EL (cell line): ENCODE measurements around the gene EDEM3.
A peak's percentile ranks its signal among the peaks of the same experiment; 100 is the strongest.
"Not testable (repeated sequence)": the region's sequence is repeated elsewhere in the genome, so short reads cannot be mapped to it uniquely, and the experiment has no call there.

Experiments
- DNase-seq: peaks from one replicate; pipeline ENCODE4 v3.0.0-alpha.2; 2016

The EDEM3 gene

GRCh38 chr1:184754476-184755225 lies at the start of gene EDEM3:
Gene EDEM3 (minus strand): TSS chr1:184754858. CDS start chr1:184754646, 212 bp downstream.
- peak; percentile 100 for DNase-seq

GRCh38 chr1:184804220-184804619 lies 49.6 kb upstream of the EDEM3 start:
- no peak for DNase-seq

GRCh38 chr1:184803180-184803492 lies 48.5 kb upstream of the EDEM3 start:
- peak; percentile 30 for DNase-seq

DNA sequence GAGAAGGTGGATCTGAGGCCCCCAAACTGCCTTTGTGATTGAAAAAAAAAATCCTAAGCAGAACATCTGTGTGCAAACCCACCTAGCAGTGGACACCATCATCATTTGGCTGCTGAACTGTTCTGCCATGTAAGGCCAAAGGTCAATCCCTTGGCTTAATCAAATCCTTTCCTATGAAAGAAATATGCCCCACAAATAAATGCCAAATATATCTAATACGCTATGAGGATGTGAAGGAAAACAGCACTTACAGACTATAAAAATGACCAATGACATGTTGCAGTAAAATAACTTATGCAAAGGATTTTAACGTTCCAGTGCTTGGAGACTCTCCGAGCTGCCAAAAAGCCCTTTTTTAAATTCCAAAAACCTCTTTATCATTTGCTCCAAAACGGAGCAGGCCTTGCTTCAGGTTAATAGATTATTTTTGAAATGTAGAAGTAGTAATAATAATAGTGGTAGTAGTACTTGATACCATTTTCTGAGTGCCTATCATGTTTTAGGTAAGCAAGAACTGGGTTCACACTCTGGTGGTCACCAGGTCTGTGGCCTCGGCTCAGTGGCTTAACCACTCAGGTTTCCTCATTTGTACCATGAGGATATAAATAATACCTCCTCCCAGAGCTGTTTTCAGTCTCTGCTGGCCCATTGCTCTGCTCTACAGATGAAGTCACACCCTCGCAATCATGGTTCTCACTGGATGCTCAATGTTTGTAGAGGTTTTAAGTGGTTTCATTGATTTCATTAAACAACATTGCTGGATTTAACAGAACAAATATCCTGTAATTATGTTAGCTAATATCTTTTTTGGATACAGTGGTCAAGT lies 47.9 kb upstream of the EDEM3 start:
- DNase-seq = no peak

- peak; percentile 77 for DNase-seq
Measured at GRCh38 chr1:184801503-184801902, 46.8 kb upstream of the EDEM3 start.

GRCh38 chr1:184800876-184801275 lies 46.2 kb upstream of the EDEM3 start:
- no peak for DNase-seq

DNA sequence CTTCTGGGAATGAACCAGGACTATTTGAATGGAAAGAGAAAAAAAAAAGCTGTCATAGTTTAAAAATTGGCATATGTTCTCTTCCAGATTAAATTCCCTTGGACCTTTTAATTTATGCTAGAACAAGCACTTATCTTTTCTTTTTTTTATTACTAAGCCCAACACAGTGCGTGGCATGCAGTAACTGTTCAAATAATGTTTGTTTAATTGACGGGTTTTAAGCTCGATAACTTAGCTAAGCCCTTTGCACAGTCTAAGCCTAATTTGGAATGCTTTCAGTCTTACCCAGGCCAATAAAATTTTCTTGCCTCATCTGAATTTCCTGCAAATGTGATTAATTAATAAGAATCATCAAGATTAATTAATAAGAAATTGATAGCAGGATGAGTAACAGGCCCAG lies 39.3 kb upstream of the EDEM3 start:
- DNase-seq = no peak

GRCh38 chr1:184792450-184792969 lies 37.9 kb upstream of the EDEM3 start:
- DNase-seq = peak; percentile 97

DNA sequence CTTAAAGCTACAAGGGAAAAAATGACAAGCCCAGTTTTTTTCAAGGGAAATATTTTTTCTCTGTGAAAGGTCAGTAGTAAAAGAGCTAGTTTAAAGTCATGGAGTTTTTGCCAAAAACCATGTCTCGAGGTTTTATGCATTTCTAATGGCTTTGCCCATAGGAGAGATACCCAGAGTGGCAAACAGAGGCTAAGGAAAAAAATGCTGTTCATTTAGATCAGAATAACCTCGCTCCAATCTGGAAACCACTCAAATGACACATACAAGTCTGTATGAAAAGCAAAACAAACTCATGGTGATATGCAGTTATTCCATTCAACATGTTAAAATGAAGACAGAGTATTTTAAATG lies 36.9 kb upstream of the EDEM3 start:
- DNase-seq = peak; percentile 29

DNA sequence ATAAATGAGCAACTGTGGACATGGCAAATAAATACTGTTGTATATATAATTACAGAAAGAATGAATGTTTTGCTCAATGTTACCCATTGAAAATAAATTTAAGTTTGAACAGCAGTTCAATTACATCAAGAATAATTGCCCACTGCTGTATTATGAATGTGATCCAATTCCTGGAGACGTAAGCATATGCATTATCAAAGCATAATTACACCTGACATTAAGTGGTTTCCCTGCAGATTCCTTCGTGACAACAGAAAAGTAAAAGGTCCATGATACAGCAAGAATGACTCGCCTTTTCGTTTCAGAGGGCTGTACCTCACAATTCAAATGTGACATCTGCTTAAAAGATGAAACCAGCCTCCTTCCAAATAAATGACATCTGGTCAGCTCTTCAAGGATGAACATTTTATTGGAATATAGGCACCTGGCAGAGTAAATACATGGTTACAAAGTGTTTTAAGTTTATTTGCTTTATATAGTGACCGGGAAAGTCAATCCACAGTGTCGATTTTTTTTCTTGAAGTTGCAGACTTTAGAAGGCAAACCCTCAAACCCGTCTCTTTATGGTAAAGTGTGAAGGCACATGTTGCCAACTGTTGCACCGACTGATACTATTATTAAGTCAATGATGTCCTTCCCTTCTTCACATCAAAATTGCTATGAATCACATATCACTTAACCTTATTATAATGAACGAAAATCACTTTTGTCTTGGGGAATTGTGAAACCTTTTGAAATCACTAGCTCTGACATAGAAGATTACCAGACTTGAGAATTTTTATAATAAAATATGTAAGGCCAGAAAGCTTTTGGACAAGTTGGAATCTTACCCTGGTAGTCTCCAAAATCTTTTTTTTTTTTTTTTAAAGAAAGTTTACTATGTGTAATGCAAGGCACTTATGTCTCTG lies 36.2 kb upstream of the EDEM3 start:
- DNase-seq = no peak

DNA sequence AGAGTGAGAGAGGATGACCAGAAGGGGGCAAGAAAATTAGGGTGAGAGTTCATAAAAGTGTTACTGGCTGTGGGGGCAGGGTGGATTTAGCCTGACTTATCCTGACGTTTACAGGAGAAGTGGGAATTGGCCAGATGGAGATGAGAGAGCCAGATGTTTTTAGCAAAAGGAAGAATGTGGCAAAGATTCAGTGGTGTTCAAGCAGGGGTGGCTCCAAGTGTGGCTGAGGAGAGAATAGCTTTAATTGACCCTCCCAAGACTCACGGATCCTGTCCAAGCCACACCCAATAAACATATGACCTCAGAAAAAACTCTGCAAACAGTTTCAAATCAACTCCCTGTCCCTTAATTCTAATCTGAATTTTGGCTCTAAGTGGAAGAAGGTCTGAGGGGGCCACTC lies 35.2 kb upstream of the EDEM3 start:
- no peak for DNase-seq

DNA sequence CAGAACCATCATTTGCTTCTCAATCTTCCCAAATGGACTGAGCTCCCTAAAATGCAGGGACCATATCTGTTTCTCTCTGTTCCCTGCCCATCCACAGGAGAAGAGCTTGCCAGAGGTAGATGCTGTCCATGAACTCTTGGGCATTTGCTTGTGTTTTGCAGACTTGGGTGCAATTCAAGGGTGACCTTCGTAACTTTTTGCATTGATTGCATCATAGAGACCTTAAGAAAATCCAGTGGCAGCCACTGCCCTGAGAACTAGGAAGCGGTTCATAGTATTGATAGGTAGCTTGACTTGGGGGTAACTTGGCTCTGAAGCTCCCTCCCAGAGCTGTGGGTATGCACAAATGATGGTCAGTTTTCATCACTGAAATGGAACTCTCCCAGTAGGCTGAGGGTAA lies 34.3 kb upstream of the EDEM3 start:
- DNase-seq = no peak

DNA sequence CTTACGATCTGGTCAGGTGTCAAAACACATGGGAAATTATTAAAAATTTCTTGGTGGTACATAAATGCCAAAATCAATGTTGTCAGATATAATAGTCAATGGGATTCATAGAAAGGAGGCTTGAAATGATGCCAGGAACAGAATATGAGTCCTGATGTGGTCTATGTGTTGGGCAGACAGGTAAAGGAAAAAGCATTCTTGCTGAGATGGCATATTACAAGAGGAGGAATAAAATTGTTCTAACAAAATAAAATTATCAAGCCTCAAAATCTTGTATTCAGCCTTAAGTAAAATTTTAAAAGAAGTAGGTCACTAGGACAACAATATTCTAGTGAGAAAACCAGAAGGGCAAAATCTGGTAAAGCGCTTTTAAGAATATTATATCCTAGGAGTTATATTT lies 30.9 kb upstream of the EDEM3 start:
- no peak for DNase-seq

DNA sequence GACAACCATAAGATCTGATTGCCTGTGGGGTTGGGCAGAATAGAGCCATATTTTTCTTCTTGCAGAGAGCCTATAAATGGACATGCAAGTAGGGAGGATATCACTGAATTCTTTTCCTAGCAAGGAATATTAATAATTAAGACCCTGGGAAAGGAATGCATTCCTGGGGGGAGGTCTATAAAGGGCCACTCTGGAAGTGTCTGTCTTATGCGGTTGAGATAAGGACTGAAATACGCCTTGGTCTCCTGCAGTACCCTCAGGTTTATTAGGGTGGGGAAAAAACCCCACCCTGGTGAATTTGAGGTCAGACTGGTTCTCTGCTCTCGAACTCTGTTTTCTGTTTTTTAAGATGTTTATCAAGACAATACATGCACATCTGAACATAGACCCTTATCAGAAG lies 29.1 kb upstream of the EDEM3 start:
- not testable (repeated sequence) for DNase-seq

GRCh38 chr1:184781941-184782340 lies 27.3 kb upstream of the EDEM3 start:
- no peak for DNase-seq

GRCh38 chr1:184775885-184776284 lies 21.2 kb upstream of the EDEM3 start:
- no peak for DNase-seq

GRCh38 chr1:184775329-184775728 lies 20.7 kb upstream of the EDEM3 start:
- DNase-seq = no peak

DNA sequence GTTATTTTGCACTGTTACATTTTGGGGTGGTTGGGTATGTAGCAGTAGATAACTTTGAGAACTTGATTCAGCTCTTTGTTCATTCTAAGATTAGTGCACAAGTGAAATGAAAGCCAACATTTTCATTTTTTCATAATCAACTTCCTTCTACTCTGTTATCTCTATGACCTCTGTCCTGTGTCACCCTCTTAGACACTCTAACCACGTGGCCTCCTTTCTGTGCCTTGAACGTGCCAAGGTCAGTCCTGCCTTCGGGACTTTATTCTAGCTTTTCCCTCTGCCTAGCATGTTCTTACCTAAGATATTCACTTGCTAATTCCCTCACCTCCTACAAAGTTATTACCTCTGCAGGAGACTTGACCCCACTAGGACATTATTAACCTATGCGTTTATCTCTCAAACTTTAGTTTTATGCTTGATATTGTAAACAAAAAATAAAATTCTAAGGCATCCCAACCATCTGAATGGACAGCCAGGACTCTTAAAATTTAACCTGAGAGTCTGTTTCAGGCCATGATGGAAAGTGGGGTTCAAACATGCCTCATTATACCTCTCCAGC lies 19.2 kb upstream of the EDEM3 start:
- no peak for DNase-seq

- DNase-seq = no peak
Measured at GRCh38 chr1:184771190-184771691, 16.6 kb upstream of the EDEM3 start.

DNA sequence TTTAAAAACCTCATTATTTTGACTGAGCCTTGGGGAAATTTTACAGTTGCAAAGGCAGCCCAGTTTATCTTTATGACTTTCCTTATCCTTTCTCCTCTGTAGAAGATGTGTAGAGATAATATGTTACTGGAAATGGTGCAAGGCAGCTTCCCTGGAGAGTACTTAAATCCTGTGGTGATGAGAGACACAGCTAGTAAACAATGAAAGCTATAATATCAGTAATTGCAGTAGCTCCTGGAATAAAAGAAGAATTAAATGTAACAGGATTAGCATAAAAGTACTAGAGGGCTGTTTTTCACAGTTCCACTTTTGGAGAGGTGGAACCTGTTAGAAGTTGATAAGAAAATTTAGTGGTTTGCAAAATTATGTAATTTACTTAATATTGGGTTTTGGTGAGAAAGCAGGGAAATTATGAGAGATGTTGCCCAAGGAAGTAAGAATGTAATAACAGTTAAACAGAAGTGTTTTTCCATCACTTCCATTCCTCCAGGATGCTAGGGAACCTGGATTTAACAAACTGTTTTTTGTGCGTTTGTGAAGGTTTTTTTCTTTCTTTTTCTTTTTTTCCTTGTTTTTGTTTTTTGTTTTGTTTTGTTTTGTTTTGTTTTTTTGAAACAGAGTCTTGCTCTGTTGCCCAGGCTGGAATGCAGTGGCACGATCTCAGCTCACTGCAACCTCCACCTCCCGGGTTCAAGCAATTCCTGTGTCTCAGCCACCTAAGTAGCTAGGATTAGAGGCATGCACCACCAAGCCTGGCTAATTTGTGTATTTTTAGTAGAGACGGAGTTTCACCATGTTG lies 15.7 kb upstream of the EDEM3 start:
- DNase-seq = no peak

DNA sequence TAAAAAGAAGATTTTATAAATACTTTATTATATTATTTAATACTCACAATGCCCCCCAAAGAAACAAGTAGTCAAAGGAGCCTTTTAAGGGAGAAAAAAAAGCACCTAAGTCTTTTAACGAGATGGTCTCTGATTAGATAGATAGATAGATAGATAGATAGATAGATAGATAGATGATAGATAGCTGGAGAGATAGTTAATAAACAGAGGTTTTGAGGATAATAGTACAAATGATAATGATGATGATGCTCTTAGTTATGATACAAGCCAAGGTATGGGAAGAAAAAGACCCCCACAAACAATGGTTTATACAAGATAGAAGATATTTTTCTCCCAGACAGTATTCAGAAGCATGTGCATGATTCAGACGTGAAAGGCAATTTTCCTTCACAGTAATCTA lies 14.6 kb upstream of the EDEM3 start:
- no peak for DNase-seq

DNA sequence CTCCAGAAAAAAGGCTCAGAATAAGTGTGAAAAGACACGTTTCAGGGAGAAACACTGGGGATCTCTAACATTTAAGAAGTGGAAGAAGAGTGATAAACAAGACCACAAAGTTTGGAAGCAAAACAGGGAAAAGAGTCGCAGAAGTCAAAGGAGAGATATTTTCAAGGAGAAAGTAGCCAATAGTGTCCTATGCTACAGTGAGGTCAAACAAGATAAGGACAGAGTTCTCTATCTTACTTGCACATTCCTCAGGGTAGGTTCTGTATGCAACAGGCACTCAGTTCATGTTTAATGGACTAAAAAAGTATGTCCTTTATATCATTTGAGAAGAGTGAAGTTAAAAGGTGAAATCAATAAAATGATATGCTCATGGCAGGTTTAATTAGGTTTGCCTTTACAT lies 13.8 kb upstream of the EDEM3 start:
- no peak for DNase-seq
